ENCODE data around the gene SV2C. TPM values are rescaled to one million over a fixed set of nuclear protein-coding genes. Genes with fewer than 3 reads are reported as not detected.
"Not testable (repeated sequence)": the region's sequence is repeated elsewhere in the genome, so short reads cannot be mapped to it uniquely, and the experiment has no call there.

Gene SV2C
- total and polyA plus RNA-seq, 2 donors (not counting 1 experiment from before 2014, with no cell fraction given) = not detected

GRCh38 chr5:76236684-76237083 lies 153.5 kb downstream of the SV2C start:
- no peaks in the 10 kb centered on the region for H3K4me1 ChIP-seq (ENCODE audit: control insufficient read depth in 2 of 2, insufficient read depth in 2 of 2, low read length in 2 of 2)
- no peak overlapping the region for H3K27ac Mint-ChIP-seq
- WGBS (ENCODE audit: insufficient coverage) = 80% methylated on average over 1 of the region's 4 CpGs
- H3K27ac ChIP-seq (ENCODE audit: low read length in 2 of 2) = no peak overlapping the region
- no peak overlapping the region for H3K9ac ChIP-seq (ENCODE audit: low read length)
- H3K9me3 ChIP-seq (ENCODE audit: control extremely low read depth in 1 of 3, control insufficient read depth in 2 of 3, insufficient read depth in 1 of 3, low read length in 2 of 3) = peaks cover 0 to 5% (median 0%) of the 10 kb centered on the region in 3 donors
- no peak overlapping the region for H3K4me2 ChIP-seq (replicated peaks; ENCODE audit: low read depth, low read length, poor library complexity, severe bottlenecking)
- H3K27me3 ChIP-seq (replicated peaks in 1 of 4; ENCODE audit: control extremely low read depth in 1 of 4, control insufficient read depth in 3 of 4, insufficient read depth in 4 of 4, low read length in 3 of 4) = no peaks in the 10 kb centered on the region
- no peaks in the 10 kb centered on the region for H3K4me1 Mint-ChIP-seq
- TF ChIP-seq EZH2 (IDR thresholded peaks at IDR 0.05; ENCODE audit: borderline replicate concordance, insufficient read depth, low read depth, low read length, poor library complexity, severe bottlenecking) = no peak
- no peak for TF ChIP-seq CTCF (IDR thresholded peaks at IDR 0.05)
- H3K4me3 Mint-ChIP-seq = no peak overlapping the region
- POLR2A ChIA-PET = no interaction called here
- H2AFZ ChIP-seq (ENCODE audit: insufficient read depth, low read depth, low read length, poor library complexity, severe bottlenecking) = no peak overlapping the region
- CTCF ChIA-PET = no interaction called here
- no peaks in the 10 kb centered on the region for H3K36me3 ChIP-seq (replicated peaks in 1 of 2; ENCODE audit: control extremely low read depth in 1 of 2, control insufficient read depth in 1 of 2, extremely low read depth in 1 of 2, insufficient read depth in 2 of 2, low read length in 1 of 2)
- H3K79me2 ChIP-seq (ENCODE audit: control insufficient read depth, insufficient read depth, low read length) = no peaks in the 10 kb centered on the region
- no peak for DNase-seq
- H3K27me3 Mint-ChIP-seq = peaks cover 19% of the 10 kb centered on the region
- H3K4me3 ChIP-seq (ENCODE audit: control extremely low read depth in 1 of 5, extremely low read depth in 1 of 5, insufficient read depth in 1 of 5, low read depth in 2 of 5, low read length in 4 of 5) = no peak overlapping the region
- intact Hi-C loops (cut with micrococcal nuclease) = no loop called here
- ATAC-seq (ENCODE audit: low read depth) = no peak
- H4K20me1 ChIP-seq (ENCODE audit: control insufficient read depth, insufficient read depth, low read length, poor library complexity, severe bottlenecking) = no peaks in the 10 kb centered on the region
- no peaks in the 10 kb centered on the region for H3K9me3 Mint-ChIP-seq (ENCODE audit: insufficient read depth)

- Histone ChIP-seq H3K4me3 (ENCODE audit: control extremely low read depth in 1 of 5, extremely low read depth in 1 of 5, insufficient read depth in 1 of 5, low read depth in 2 of 5, low read length in 4 of 5) (no peak overlapping the region), H3K4me2 (replicated peaks; ENCODE audit: low read depth, low read length, poor library complexity, severe bottlenecking) (no peak overlapping the region), H3K4me1 (ENCODE audit: control insufficient read depth in 2 of 2, insufficient read depth in 2 of 2, low read length in 2 of 2) (no peaks in the 10 kb centered on the region), H3K79me2 (ENCODE audit: control insufficient read depth, insufficient read depth, low read length) (no peaks in the 10 kb centered on the region), H3K9ac (ENCODE audit: low read length) (no peak overlapping the region), H4K20me1 (ENCODE audit: control insufficient read depth, insufficient read depth, low read length, poor library complexity, severe bottlenecking) (no peaks in the 10 kb centered on the region), H3K9me3 (ENCODE audit: control extremely low read depth in 1 of 3, control insufficient read depth in 2 of 3, insufficient read depth in 1 of 3, low read length in 2 of 3) (peaks cover 0 to 5% (median 0%) of the 10 kb centered on the region in 3 donors), H3K36me3 (replicated peaks in 1 of 2; ENCODE audit: control extremely low read depth in 1 of 2, control insufficient read depth in 1 of 2, extremely low read depth in 1 of 2, insufficient read depth in 2 of 2, low read length in 1 of 2) (no peaks in the 10 kb centered on the region), H3K27me3 (replicated peaks in 1 of 4; ENCODE audit: control extremely low read depth in 1 of 4, control insufficient read depth in 3 of 4, insufficient read depth in 4 of 4, low read length in 3 of 4) (peaks cover 0 to 3% (median 0%) of the 10 kb centered on the region in 4 experiments), H2AFZ (ENCODE audit: insufficient read depth, low read depth, low read length, poor library complexity, severe bottlenecking) (no peak overlapping the region), H3K27ac (ENCODE audit: low read length in 2 of 2) (no peak overlapping the region)
- no peak overlapping the region for H3K4me3 Mint-ChIP-seq
- DNase-seq = no peak
- no peaks in the 10 kb centered on the region for H3K9me3 Mint-ChIP-seq (ENCODE audit: insufficient read depth)
- H3K27ac Mint-ChIP-seq = no peak overlapping the region
- 80% methylated on average over 1 of the region's 2 CpGs for WGBS (ENCODE audit: insufficient coverage)
- POLR2A ChIA-PET = no interaction called here
- H3K27me3 Mint-ChIP-seq = peaks cover 21% of the 10 kb centered on the region
- CTCF ChIA-PET = no interaction called here
- TF ChIP-seq CTCF (IDR thresholded peaks at IDR 0.05) (no peak), EZH2 (IDR thresholded peaks at IDR 0.05; ENCODE audit: borderline replicate concordance, insufficient read depth, low read depth, low read length, poor library complexity, severe bottlenecking) (no peak)
- intact Hi-C loops (cut with micrococcal nuclease) = no loop called here
- no peak for ATAC-seq (ENCODE audit: low read depth)
- no peaks in the 10 kb centered on the region for H3K4me1 Mint-ChIP-seq
Measured at GRCh38 chr5:76240336-76240735, 157.2 kb downstream of the SV2C start.

- H3K9me3 Mint-ChIP-seq (ENCODE audit: insufficient read depth); intact Hi-C loops (cut with micrococcal nuclease); H3K27ac ChIP-seq (ENCODE audit: low read length in 2 of 2); H3K79me2 ChIP-seq (ENCODE audit: control insufficient read depth, insufficient read depth, low read length); H2AFZ ChIP-seq (ENCODE audit: insufficient read depth, low read depth, low read length, poor library complexity, severe bottlenecking); H3K4me1 Mint-ChIP-seq; H3K4me1 ChIP-seq (ENCODE audit: control insufficient read depth in 2 of 2, insufficient read depth in 2 of 2, low read length in 2 of 2); H3K27me3 ChIP-seq (replicated peaks in 1 of 4; ENCODE audit: control extremely low read depth in 1 of 4, control insufficient read depth in 3 of 4, insufficient read depth in 4 of 4, low read length in 3 of 4); H3K36me3 ChIP-seq (replicated peaks in 1 of 2; ENCODE audit: control extremely low read depth in 1 of 2, control insufficient read depth in 1 of 2, extremely low read depth in 1 of 2, insufficient read depth in 2 of 2, low read length in 1 of 2); CTCF ChIA-PET; ATAC-seq (ENCODE audit: low read depth); H3K4me3 ChIP-seq (ENCODE audit: control extremely low read depth in 1 of 5, extremely low read depth in 1 of 5, insufficient read depth in 1 of 5, low read depth in 2 of 5, low read length in 4 of 5); POLR2A ChIA-PET; H3K9me3 ChIP-seq (ENCODE audit: control extremely low read depth in 1 of 3, control insufficient read depth in 2 of 3, insufficient read depth in 1 of 3, low read length in 2 of 3); DNase-seq; H4K20me1 ChIP-seq (ENCODE audit: control insufficient read depth, insufficient read depth, low read length, poor library complexity, severe bottlenecking); H3K4me3 Mint-ChIP-seq; H3K4me2 ChIP-seq (replicated peaks; ENCODE audit: low read depth, low read length, poor library complexity, severe bottlenecking); H3K27ac Mint-ChIP-seq; H3K9ac ChIP-seq (ENCODE audit: low read length): not testable (repeated sequence)
- WGBS (ENCODE audit: insufficient coverage) = 95% methylated on average over 19 of the region's 22 CpGs
- peaks cover 21% of the 10 kb centered on the region for H3K27me3 Mint-ChIP-seq
Measured at GRCh38 chr5:76242155-76242554, 159.0 kb downstream of the SV2C start.
